Left ventricle myocardium inferior (tissue), 1 donor: Measurements from ENCODE around the gene PIK3R3. TPM values are rescaled to one million over a fixed set of nuclear protein-coding genes. Genes with fewer than 3 reads are reported as not detected.

Source experiments
- DNase-seq: peaks from one replicate; pipeline ENCODE4 v3.0.0-alpha.2; 2020
- H3K27ac ChIP-seq: fragments of 200-600 bp; replicated peaks from 2 replicates; pipeline ENCODE4 v1.8.0; 2021
- H3K27me3 ChIP-seq: fragments of 200-600 bp; 2 replicates; pipeline ENCODE4 v1.8.0; 2021; ENCODE audit warnings: low read depth
- H3K36me3 ChIP-seq: fragments of 200-600 bp; 2 replicates; pipeline ENCODE4 v1.8.0; 2021
- H3K4me1 ChIP-seq: fragments of 200-600 bp; 2 replicates; pipeline ENCODE4 v1.8.0; 2021
- H3K4me3 ChIP-seq: fragments of 200-600 bp; 2 replicates; pipeline ENCODE4 v1.8.0; 2021; ENCODE audit warnings: mild to moderate bottlenecking, moderate library complexity
- H3K9me3 ChIP-seq: fragments of 200-600 bp; replicated peaks from 2 replicates; pipeline ENCODE4 v1.8.0; 2021
- CTCF ChIP-seq: fragments of 200-600 bp; IDR thresholded peaks from 2 replicates; pipeline ENCODE4 v1.8.0; 2021; ENCODE audit warnings: antibody characterized with exemption, mild to moderate bottlenecking, borderline replicate concordance
- intact Hi-C: fragments of 100-400 bp; cut with micrococcal nuclease; formaldehyde crosslinking; loops from one replicate; pipeline ENCODE4 v1.11.0; 2022
- total RNA-seq: library from RNA; stranded (reverse); fragmentation: NEBNext Ultra II Directional; extraction: Animal tissue kit (Norgen Biotek cat#: 25700); gene quantifications from one replicate; pipeline ENCODE4 v1.2.1, GENCODE V29; 2021
- donor health status: DM: no; HTN: yes; CAD: no; lungs with severe emphysema.

PIK3R3 gene
- total RNA-seq, 1 donor from 2014 or later = 32.7 TPM

DNA sequence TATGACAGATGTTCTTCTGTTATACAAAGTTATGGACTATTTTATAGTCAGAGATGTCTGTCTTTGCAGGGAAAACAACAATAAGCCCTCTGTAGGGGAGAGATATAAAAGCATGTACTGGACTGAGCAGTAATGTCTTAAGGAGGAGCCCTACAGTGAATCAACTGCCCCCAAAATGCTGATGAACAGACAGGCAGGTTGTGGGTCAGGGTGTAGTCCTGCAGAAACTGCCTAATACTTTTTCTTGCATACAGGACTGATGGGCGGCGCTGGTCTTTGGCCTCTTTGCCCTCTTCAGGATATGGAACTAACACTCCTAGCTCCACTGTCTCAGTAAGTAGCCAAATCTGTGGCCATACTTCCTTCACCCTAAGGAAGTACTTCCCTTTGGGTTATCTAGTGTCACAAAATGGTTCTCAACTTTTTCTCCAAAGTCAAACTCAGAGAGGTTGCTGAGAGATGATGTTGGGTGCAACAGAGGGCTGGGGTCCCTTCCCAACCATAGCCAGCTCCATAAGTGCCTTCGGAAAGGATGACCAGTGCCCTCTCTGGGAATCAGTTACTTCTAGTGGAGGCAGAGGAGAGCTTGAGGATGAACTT lies 129.8 kb downstream of the PIK3R3 start:
- no peak for TF ChIP-seq CTCF
- Histone ChIP-seq H3K9me3 (no peaks in the 10 kb centered on the region), H3K27me3 (no peaks in the 10 kb centered on the region), H3K27ac (no peak overlapping the region), H3K4me3 (no peak overlapping the region), H3K36me3 (peaks cover 53% of the 10 kb centered on the region), H3K4me1 (peaks cover 51% of the 10 kb centered on the region)
- no peak for DNase-seq
- intact Hi-C loops = no loop called here

GRCh38 chr1:46001081-46001785 lies 131.2 kb downstream of the PIK3R3 start:
- DNase-seq = no peak
- H3K27ac ChIP-seq = no peak overlapping the region
- intact Hi-C loops = no loop called here
- peaks cover 39% of the 10 kb centered on the region for H3K36me3 ChIP-seq
- H3K4me3 ChIP-seq = no peak overlapping the region
- no peaks in the 10 kb centered on the region for H3K9me3 ChIP-seq
- TF ChIP-seq CTCF = no peak
- no peaks in the 10 kb centered on the region for H3K27me3 ChIP-seq
- peaks cover 42% of the 10 kb centered on the region for H3K4me1 ChIP-seq

DNA sequence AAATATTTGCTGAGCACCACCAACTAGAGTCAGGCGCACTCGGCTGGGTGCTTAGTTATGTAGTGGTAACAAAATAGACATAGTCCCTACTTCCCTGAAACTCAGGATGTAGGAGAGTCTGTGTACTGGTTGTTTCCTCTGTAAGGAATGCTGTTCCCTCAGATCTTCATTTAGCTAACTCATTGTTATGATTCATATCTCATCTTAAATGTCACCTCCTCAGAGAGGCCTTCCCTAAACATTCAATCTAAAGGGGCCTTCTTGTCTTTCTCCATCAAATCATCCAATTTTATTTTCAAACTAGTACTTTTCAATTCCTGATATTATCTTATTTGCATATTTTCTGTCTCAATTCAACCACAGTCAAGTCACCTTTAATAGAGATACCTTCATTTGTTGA lies 132.9 kb downstream of the PIK3R3 start:
- Histone ChIP-seq H3K4me3 (no peak overlapping the region), H3K4me1 (peaks cover 28% of the 10 kb centered on the region), H3K9me3 (no peaks in the 10 kb centered on the region), H3K27ac (no peak overlapping the region), H3K36me3 (peaks cover 32% of the 10 kb centered on the region), H3K27me3 (no peaks in the 10 kb centered on the region)
- intact Hi-C loops = no loop called here
- no peak for TF ChIP-seq CTCF
- DNase-seq = no peak

DNA sequence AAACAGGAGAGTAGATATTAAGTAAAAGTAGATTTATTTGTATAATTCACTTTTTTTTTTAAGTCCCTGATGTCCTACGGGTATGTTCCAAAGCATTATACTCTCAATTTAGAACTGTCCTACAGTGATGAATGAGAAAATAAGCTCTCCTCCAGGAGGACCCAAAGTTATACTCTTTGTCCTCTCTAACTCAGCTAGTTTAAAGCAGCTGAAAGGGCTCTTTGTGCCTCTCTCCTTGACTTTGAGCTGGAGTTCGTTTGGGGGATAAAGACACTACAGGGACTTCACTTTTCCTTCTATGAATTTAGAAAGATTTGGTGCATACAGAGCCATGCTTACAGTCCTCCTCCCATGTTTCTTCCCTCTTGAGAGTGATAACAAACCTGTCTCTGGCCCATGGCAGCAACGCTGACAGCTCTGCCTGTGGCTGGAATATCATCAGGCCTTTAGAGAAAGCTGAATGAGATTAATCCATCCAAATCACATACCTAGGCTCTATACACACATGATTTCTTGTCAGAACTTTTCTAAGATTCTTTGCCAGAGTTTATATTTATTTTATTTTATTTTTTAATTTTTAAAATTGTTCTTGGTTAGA lies 134.3 kb downstream of the PIK3R3 start:
- peaks cover 33% of the 10 kb centered on the region for H3K4me1 ChIP-seq
- intact Hi-C loops = no loop called here
- H3K27me3 ChIP-seq = no peaks in the 10 kb centered on the region
- no peak for DNase-seq
- H3K27ac ChIP-seq = peak overlapping the region; percentile 7
- TF ChIP-seq CTCF = no peak
- H3K36me3 ChIP-seq = peaks cover 26% of the 10 kb centered on the region
- no peak overlapping the region for H3K4me3 ChIP-seq
- no peaks in the 10 kb centered on the region for H3K9me3 ChIP-seq

DNA sequence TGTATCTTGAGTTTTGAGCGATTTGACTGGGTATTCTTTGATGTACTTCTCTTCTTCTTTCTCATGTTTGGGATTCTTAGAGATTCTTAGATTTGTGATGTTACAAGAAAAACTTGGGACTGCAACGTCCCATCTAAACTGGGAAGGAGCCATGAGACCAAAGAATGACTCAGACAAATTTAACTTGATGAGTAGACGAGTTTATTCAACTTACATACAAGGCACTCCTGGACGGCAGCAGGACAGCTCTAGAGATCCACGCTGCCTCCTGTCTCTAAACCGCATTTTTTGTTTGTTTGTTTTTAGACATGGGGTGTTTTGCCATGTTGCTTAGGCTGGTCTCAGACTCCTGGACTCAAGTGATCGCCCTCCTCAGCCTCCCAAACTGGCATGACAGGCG lies 137.1 kb downstream of the PIK3R3 start:
- Histone ChIP-seq H3K4me3 (no peak overlapping the region), H3K36me3 (peaks cover 11% of the 10 kb centered on the region), H3K27me3 (no peaks in the 10 kb centered on the region), H3K27ac (no peak overlapping the region), H3K4me1 (peaks cover 33% of the 10 kb centered on the region), H3K9me3 (peaks cover 6% of the 10 kb centered on the region)
- intact Hi-C loops = no loop called here
- TF ChIP-seq CTCF = no peak
- DNase-seq = no peak
